A673 (cell line): ENCODE results near the gene FGF12. TPM values are rescaled to one million over a fixed set of nuclear protein-coding genes. Genes with fewer than 3 reads are reported as not detected.

Experiments
- BruUV-seq: library from RNA; stranded (reverse); fragments of 400-500 nt; replicated peaks from 2 replicates; lab custom pipeline; 2021; lab: Mats Ljungman, UMichigan
- CTCF ChIA-PET: fragments of 300-600 bp; sonication (Branson Sonifier 250); formaldehyde crosslinking; loops from one replicate; lab custom pipeline; 2022; ENCODE audit warnings: antibody characterized with exemption; lab: Charles Lee
- POLR2A ChIA-PET: fragments of 300-600 bp; sonication (Branson Sonifier 250); formaldehyde crosslinking; loops from one replicate; lab custom pipeline; 2022; ENCODE audit warnings: antibody characterized with exemption; ENCODE audit not compliant: low non-redundant PET; lab: Charles Lee
- DNase-seq: peaks from one replicate; pipeline ENCODE4 v3.0.0-alpha.2; 2015; ENCODE audit warnings: low spot score
- H3K27ac ChIP-seq: fragments of 200-600 bp; sonication (generic); 2 replicates; pipeline ENCODE4 v1.5.1; 2016; ENCODE audit warnings: mixed run types, low read depth, mild to moderate bottlenecking, mixed read lengths, antibody characterized with exemption, low read length; ENCODE audit not compliant: poor library complexity, severe bottlenecking
- H3K27me3 ChIP-seq: fragments of 200-600 bp; sonication (generic); replicated peaks from 2 replicates; pipeline ENCODE4 v1.6.1; 2017; ENCODE audit warnings: mixed run types, low read depth, mild to moderate bottlenecking, mixed read lengths, antibody characterized with exemption, low read length; ENCODE audit not compliant: insufficient read depth, poor library complexity
- H3K36me3 ChIP-seq: fragments of 200-600 bp; sonication (generic); 2 replicates; pipeline ENCODE4 v1.6.1; 2016; ENCODE audit warnings: mixed run types, mild to moderate bottlenecking, mixed read lengths, antibody characterized with exemption, low read length; ENCODE audit not compliant: insufficient read depth, poor library complexity, severe bottlenecking
- H3K4me1 ChIP-seq: fragments of 200-600 bp; sonication (generic); 2 replicates; pipeline ENCODE4 v1.6.1; 2017; ENCODE audit warnings: mixed run types, mild to moderate bottlenecking, mixed read lengths, antibody characterized with exemption, low read length; ENCODE audit not compliant: insufficient read depth, poor library complexity, severe bottlenecking
- H3K4me3 ChIP-seq: fragments of 200-600 bp; sonication (generic); 2 replicates; pipeline ENCODE4 v1.5.1; 2016; ENCODE audit warnings: low read depth, mixed run types, mild to moderate bottlenecking, mixed read lengths, low read length; ENCODE audit not compliant: poor library complexity, severe bottlenecking
- H3K9me3 ChIP-seq: fragments of 200-600 bp; sonication (generic); 2 replicates; pipeline ENCODE4 v1.6.1; 2016; ENCODE audit warnings: mixed run types, low read depth, mild to moderate bottlenecking, mixed read lengths, antibody characterized with exemption, low read length; ENCODE audit not compliant: poor library complexity, severe bottlenecking
- CTCF ChIP-seq: fragments of 300-800, 200-600 bp; sonication (generic); conservative IDR thresholded peaks from 2 replicates; pipeline ENCODE4 v1.5.1; 2017; ENCODE audit warnings: low read depth, mild to moderate bottlenecking, antibody characterized with exemption, low read length, moderate library complexity, mixed read lengths
- EZH2 ChIP-seq: fragments of 200-600 bp; sonication (generic); IDR thresholded peaks from 2 replicates; pipeline ENCODE4 v1.6.1; 2017; ENCODE audit warnings: borderline replicate concordance, low read depth, mild to moderate bottlenecking, mixed read lengths, antibody characterized with exemption, low read length; ENCODE audit not compliant: poor library complexity, severe bottlenecking
- intact Hi-C: fragments of 100-400 bp; cut with micrococcal nuclease; formaldehyde crosslinking; loops from one replicate; pipeline ENCODE4 v1.10.0; 2022; ENCODE audit not compliant: unreplicated experiment
- total RNA-seq: library from RNA; stranded (reverse); gene quantifications from 2 replicates; pipeline ENCODE4 v1.2.3, GENCODE V29; 2021

FGF12 gene
- total RNA-seq, 1 experiment from 2014 or later, result 2.3 TPM

DNA sequence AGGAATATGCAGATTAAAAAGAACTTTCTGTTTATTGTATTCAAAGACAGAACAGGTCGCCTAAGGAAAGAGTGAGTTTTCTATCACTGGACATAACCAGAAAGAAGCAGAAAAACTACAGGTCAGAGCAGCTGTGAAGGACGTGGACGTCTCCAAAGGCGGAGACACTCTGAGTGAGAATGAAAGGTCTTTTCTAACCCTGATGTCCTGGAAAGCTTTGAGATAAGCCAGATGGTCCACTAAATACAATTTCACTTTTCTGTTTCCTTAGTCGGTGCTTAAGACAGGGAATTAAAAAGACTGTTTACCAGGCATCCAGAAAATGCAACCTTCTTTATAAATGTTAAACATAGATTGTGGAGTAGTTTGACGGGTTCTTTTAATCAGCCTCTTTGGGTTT lies 360.4 kb downstream of the FGF12 start:
- no peak for DNase-seq
- no peaks in the 10 kb centered on the region for H3K36me3 ChIP-seq
- H3K4me3 ChIP-seq, result no peak overlapping the region
- no TSS peak for BruUV-seq
- intact Hi-C loops, result no loop called here
- POLR2A ChIA-PET, result no interaction called here
- no peak overlapping the region for H3K27ac ChIP-seq
- H3K9me3 ChIP-seq, result no peaks in the 10 kb centered on the region
- peaks cover 15% of the 10 kb centered on the region for H3K4me1 ChIP-seq
- H3K27me3 ChIP-seq, result no peaks in the 10 kb centered on the region
- CTCF ChIA-PET, result no interaction called here
- no peak for TF ChIP-seq CTCF
- no peak for TF ChIP-seq EZH2

DNA sequence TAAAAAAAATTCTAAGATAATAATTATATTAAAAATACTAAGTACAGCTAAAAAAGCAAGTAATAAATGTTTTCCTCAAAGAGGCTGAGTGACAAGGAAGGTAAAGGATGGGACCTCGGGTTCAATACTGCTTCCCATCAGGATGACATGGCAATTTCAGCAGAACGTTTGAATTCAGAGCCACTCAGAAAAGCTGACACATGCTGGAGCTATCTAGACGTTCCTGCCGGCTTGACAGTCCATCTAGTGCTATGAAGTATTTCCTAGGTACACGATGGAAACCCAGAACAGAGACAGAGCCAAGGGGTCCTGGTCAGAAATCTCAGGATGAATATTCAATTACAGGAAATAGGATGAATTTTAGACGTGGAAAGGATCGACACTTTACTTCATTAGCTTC lies 361.8 kb downstream of the FGF12 start:
- ChIA-PET CTCF (no interaction called here), POLR2A (no interaction called here)
- TF ChIP-seq EZH2 (no peak), CTCF (no peak)
- BruUV-seq, result no TSS peak
- H3K4me1 ChIP-seq, result peaks cover 2% of the 10 kb centered on the region
- no peak overlapping the region for H3K27ac ChIP-seq
- no peaks in the 10 kb centered on the region for H3K27me3 ChIP-seq
- no peaks in the 10 kb centered on the region for H3K9me3 ChIP-seq
- intact Hi-C loops, result no loop called here
- no peaks in the 10 kb centered on the region for H3K36me3 ChIP-seq
- DNase-seq, result no peak
- no peak overlapping the region for H3K4me3 ChIP-seq

GRCh38 chr3:192364316-192364715 lies 363.0 kb downstream of the FGF12 start:
- BruUV-seq, result no TSS peak
- no peak for DNase-seq
- Histone ChIP-seq H3K27me3 (no peaks in the 10 kb centered on the region), H3K36me3 (no peaks in the 10 kb centered on the region), H3K4me3 (no peak overlapping the region), H3K27ac (no peak overlapping the region), H3K9me3 (no peaks in the 10 kb centered on the region), H3K4me1 (no peaks in the 10 kb centered on the region)
- ChIA-PET POLR2A (no interaction called here), CTCF (no interaction called here)
- TF ChIP-seq EZH2 (no peak), CTCF (no peak)
- intact Hi-C loops, result no loop called here
